Neural progenitor cell (in vitro differentiated cells): ENCODE data around the gene SLC35B1.

Source experiments
- CTCF ChIP-seq: fragments of 200-600 bp; sonication (generic); IDR thresholded peaks from 2 replicates; pipeline ENCODE4 v1.5.1; 2017; ENCODE audit warnings: antibody characterized with exemption, mild to moderate bottlenecking
- EZH2 ChIP-seq: fragments of 200-600 bp; sonication (generic); IDR thresholded peaks from 2 replicates; pipeline ENCODE4 v1.6.1; 2017; ENCODE audit warnings: antibody characterized with exemption, mild to moderate bottlenecking, moderate library complexity
- EZH2phosphoT487 ChIP-seq: fragments of 200-600 bp; sonication (generic); IDR thresholded peaks from 2 replicates; pipeline ENCODE4 v1.6.1; 2017; ENCODE audit warnings: antibody characterized with exemption

DNA sequence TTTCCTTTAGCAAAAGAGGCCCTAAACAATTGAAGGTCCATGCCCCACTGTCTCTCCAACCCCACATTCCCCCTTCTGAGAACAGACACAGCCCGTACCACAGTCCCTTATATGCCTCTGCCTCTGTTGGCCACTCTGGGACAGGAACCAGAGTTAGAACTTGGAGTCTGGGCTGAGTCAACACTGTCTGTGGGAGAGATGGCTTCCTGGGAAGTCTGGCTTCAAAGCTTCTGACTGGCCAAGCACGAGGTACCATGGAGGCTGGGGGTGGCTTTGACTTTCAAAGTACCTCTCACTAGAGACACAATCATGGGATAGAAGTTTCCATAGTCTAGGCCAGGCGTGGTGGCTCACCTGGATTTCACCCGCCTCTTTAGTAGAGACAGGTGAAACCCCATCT, 15.0 kb downstream of the SLC35B1 start:
- no peak for TF ChIP-seq CTCF
- no peak for TF ChIP-seq EZH2
- TF ChIP-seq EZH2phosphoT487 = no peak
